T-cell (primary cell): ENCODE measurements around the gene DHPS. TPM values are rescaled to one million over a fixed set of nuclear protein-coding genes. Genes with fewer than 3 reads are reported as not detected.
A peak's percentile ranks its signal among the peaks of the same experiment; 100 is the strongest.
"Not testable (repeated sequence)": the region's sequence is repeated elsewhere in the genome, so short reads cannot be mapped to it uniquely, and the experiment has no call there.

Experiments
- ATAC-seq, 4 experiments: fragments of 200-7000 bp in 3 of 4; fragments of 150-1000 bp in 1 of 4; cut with Tn5 transposase; replicated peaks in 1 of 4; 1 replicate in 3 of 4; 2 replicates in 1 of 4; pipeline ENCODE4 v1.10.0; 2021; ENCODE audit warnings: moderate library complexity in 3 of 4, mild to moderate bottlenecking in 2 of 4, moderate number of reproducible peaks in 1 of 4
- CTCF ChIA-PET, 2 donors: fragments of 300-600 bp; sonication (Branson Sonifier 250); formaldehyde crosslinking; loops; one replicate each; lab custom pipeline; 2022; ENCODE audit warnings: antibody characterized with exemption in 2 of 2; lab: Charles Lee
- POLR2A ChIA-PET, 2 donors: fragments of 300-600 bp; sonication (Branson Sonifier 250); formaldehyde crosslinking; loops; one replicate each; lab custom pipeline; 2022; ENCODE audit warnings: antibody characterized with exemption in 2 of 2; lab: Charles Lee
- DNase-seq, 35 experiments: peaks; one replicate each; pipeline versions ENCODE4 v3.0.0 to v3.0.0-alpha.2; 2013 to 2023
- H3K27ac ChIP-seq: one replicate; pipeline ENCODE4 v1.5.1; 2013; ENCODE audit warnings: low read length
- H3K27me3 ChIP-seq, 2 experiments: replicated peaks in 1 of 2; 1 replicate in 1 of 2; 2 replicates in 1 of 2; pipeline versions ENCODE4 v1.6.1 to v1.7.0; 2013; ENCODE audit warnings: low read length in 1 of 2, mixed read lengths in 1 of 2; ENCODE audit not compliant: control insufficient read depth in 2 of 2, insufficient read depth in 2 of 2; ENCODE audit errors: extremely low read depth in 1 of 2
- H3K36me3 ChIP-seq, 2 donors: 1 replicate in 1 of 2; 2 replicates in 1 of 2; pipeline versions ENCODE4 v1.6.1 to v1.7.0; 2013; ENCODE audit warnings: low read length in 1 of 2; ENCODE audit not compliant: control insufficient read depth in 2 of 2, insufficient read depth in 1 of 2; ENCODE audit errors: extremely low read depth in 1 of 2
- H3K4me1 ChIP-seq, 2 experiments: 1 replicate in 1 of 2; 2 replicates in 1 of 2; pipeline versions ENCODE4 v1.6.1 to v1.7.0; 2013; ENCODE audit warnings: low read length in 2 of 2, mixed read lengths in 1 of 2; ENCODE audit not compliant: insufficient read depth in 2 of 2, control insufficient read depth in 1 of 2; ENCODE audit errors: extremely low read depth in 1 of 2
- H3K4me3 ChIP-seq, 2 donors: 1 replicate in 1 of 2; 2 replicates in 1 of 2; pipeline versions ENCODE4 v1.5.1 to v1.7.0; 2013; ENCODE audit warnings: mild to moderate bottlenecking in 2 of 2, low read length in 1 of 2, moderate library complexity in 1 of 2; ENCODE audit not compliant: control insufficient read depth in 1 of 2; ENCODE audit errors: extremely low read depth in 1 of 2
- H3K9me3 ChIP-seq: 2 replicates; pipeline ENCODE4 v1.7.0; 2013
- H3K27ac Mint-ChIP-seq, 2 donors: one replicate each; pipeline ENCODE4 v1.8.0; 2020 to 2021; ENCODE audit warnings: mild to moderate bottlenecking in 2 of 2, mixed read lengths in 2 of 2
- H3K27me3 Mint-ChIP-seq, 2 donors: one replicate each; pipeline ENCODE4 v1.8.0; 2021 to 2022; ENCODE audit warnings: mixed read lengths in 2 of 2
- H3K36me3 Mint-ChIP-seq: one replicate; pipeline ENCODE4 v1.8.0; 2021; ENCODE audit warnings: mixed read lengths
- H3K4me1 Mint-ChIP-seq, 3 donors: one replicate each; pipeline ENCODE4 v1.8.0; 2020 to 2022; ENCODE audit warnings: mixed read lengths in 3 of 3, mild to moderate bottlenecking in 1 of 3
- H3K4me3 Mint-ChIP-seq, 3 donors: one replicate each; pipeline ENCODE4 v1.8.0; 2020 to 2022; ENCODE audit warnings: mild to moderate bottlenecking in 3 of 3, mixed read lengths in 3 of 3, moderate library complexity in 3 of 3
- H3K9me3 Mint-ChIP-seq, 3 donors: one replicate each; pipeline ENCODE4 v1.8.0; 2020 to 2022; ENCODE audit warnings: mixed read lengths in 3 of 3
- WGBS: methylation state at CpG from one replicate; pipeline ENCODE4 v1.1.5; 2013; ENCODE audit warnings: missing lambda C conversion rate; ENCODE audit not compliant: insufficient coverage; 5-methylcytosine and 5-hydroxymethylcytosine counted together
- total RNA-seq, 35 experiments: library from RNA in 6 of 35; stranded (reverse) in 6 of 35; fragments of 120-200 nt in 1 of 35; gene quantifications; one replicate each; pipeline versions ENCODE4 v1.2.1 to v1.2.4 and lab custom pipeline; 2013 to 2026

DHPS gene
- total RNA-seq, 5 donors from 2014 or later (not counting 1 experiment from before 2014, with no cell fraction given) = 141 to 195 (median 177) TPM

DNA sequence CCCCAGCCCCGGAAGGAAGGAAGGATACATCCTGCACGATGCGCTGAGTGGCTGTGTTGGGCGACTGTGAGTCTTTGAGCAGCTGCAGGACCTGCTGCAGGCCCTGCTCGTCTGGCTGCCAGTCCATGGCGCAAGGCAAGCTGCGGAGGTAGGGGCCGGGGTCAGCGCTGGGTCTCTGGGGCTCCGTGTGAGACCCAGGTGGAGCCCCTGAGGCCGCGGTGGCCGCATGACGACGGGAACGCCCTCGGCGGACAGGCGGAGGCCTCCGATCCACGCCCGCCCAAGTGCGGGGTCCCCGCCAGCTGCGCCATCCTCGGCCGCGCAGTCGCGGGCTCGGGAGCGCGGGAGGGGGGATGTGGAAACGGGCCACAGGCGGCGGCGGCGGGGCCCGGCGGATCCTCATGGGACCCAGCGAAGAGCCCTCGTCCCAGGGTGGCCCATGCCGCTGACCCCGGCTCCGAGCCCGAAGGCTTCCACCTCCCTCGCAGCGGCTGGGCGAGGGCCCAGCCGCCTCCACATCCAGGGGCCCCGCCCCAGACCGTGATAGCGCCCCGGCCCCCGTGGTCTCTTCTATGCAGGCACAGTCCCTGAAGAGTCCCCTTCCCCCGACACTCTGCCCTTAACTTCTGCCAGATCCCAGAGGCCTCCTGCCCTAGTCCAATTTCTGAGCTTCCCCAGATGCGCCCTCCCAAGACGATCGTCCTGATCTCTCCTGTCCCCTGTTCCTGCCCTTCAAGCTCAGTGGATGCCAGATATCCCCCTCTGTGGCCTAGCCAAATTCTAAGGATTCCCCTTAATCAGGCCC, 39.4 kb upstream of the DHPS start:
- H3K9me3 ChIP-seq = no peaks in the 10 kb centered on the region
- CTCF ChIA-PET = interaction anchor here (0.5 to 0.9 kb wide), 2 partner anchors 12 kb away, joined by 4 to 8 read pairs; no protein-coding TSS in a partner anchor
- peaks cover 12 to 38% of the 10 kb centered on the region in 2 experiments for H3K4me1 ChIP-seq
- H3K36me3 ChIP-seq = peaks cover 3 to 17% of the 10 kb centered on the region in 2 donors
- DNase-seq = peak in 2 of 35 experiments; percentile 14 to 31
- Mint-ChIP-seq H3K9me3 (no peaks in the 10 kb centered on the region), H3K36me3 (peaks cover 4% of the 10 kb centered on the region), H3K4me1 (peaks cover 31 to 42% (median 37%) of the 10 kb centered on the region in 3 donors), H3K27ac (peak overlapping the region; percentile 84 to 91), H3K27me3 (no peaks in the 10 kb centered on the region), H3K4me3 (peak overlapping the region; percentile 81 to 95 (median 90))
- peak overlapping the region; percentile 34 for H3K27ac ChIP-seq
- ATAC-seq = peak in 1 of 4 experiments; percentile 14
- 12% methylated on average over 59 of the region's 59 CpGs for WGBS
- no peaks in the 10 kb centered on the region for H3K27me3 ChIP-seq
- peak overlapping the region; percentile 53 to 88 for H3K4me3 ChIP-seq
- POLR2A ChIA-PET = interaction anchor here (0.5 to 0.8 kb wide), 5 partner anchors 13 to 53 kb away, joined by 3 to 7 read pairs (median 3); no protein-coding TSS in a partner anchor

DNA sequence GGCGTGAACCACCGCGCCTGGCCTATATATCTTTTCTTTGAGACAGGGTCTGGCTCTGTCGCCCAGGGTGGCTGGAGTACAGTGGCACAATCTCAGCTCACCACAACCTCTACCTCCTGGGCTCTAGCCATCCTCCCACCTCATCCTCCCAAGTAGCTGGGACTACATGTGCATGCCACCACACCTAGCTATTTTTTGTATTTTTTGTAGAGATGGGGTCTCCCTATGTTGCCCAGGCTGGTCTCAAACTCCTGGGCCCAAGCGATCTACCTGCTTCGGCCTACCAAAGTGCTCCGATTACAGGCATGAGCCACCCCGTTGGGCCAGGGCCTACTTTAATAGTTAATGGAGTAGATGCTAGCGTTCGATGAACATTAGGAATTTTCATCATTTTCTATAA, 38.6 kb upstream of the DHPS start:
- Histone ChIP-seq H3K4me1 (peaks cover 12 to 38% of the 10 kb centered on the region in 2 experiments), H3K9me3 (no peaks in the 10 kb centered on the region), H3K36me3 (peaks cover 8 to 25% of the 10 kb centered on the region in 2 donors), H3K4me3 (peak overlapping the region; percentile 11 to 53), H3K27me3 (no peaks in the 10 kb centered on the region), H3K27ac (no peak overlapping the region)
- ATAC-seq (no peak), DNase-seq (no peak)
- Mint-ChIP-seq H3K4me3 (peak overlapping the region; percentile 69 to 95 (median 83)), H3K4me1 (peaks cover 31 to 42% (median 37%) of the 10 kb centered on the region in 3 donors), H3K27ac (peak overlapping the region; percentile 82 to 91), H3K27me3 (no peaks in the 10 kb centered on the region), H3K36me3 (peaks cover 4% of the 10 kb centered on the region), H3K9me3 (no peaks in the 10 kb centered on the region)
- 93% methylated on average over 6 of the region's 10 CpGs for WGBS
- ChIA-PET CTCF (no interaction called here), POLR2A (no interaction called here)

DNA sequence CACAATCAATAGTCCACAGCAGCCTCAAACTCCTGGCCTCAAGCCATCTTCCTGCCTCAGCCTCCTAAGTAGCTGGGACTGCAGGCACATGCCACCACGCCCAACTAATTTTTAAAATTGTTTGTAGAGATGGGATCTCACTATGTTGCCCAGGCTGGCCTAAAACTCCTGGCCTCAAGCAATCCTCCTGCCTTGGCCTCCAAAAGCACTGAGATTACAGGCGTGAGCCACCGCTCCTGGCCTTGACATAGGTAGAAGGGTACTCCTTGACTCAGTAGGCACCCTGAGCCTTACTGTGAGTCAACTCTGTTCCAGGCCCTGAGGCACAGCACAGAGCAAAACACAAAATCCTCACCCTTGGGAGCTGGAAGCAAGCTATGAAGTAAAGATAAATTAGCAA, 34.2 kb upstream of the DHPS start:
- no peaks in the 10 kb centered on the region for H3K9me3 Mint-ChIP-seq
- no peak for DNase-seq
- ChIA-PET CTCF (no interaction called here), POLR2A (interaction anchor here in 1 of 2 donors (0.6 kb wide), 1 partner anchor 13 kb away, joined by 3 read pairs; no protein-coding TSS in a partner anchor)
- H3K4me3 Mint-ChIP-seq = no peak overlapping the region
- no peaks in the 10 kb centered on the region for H3K27me3 ChIP-seq
- peaks cover 13% of the 10 kb centered on the region for H3K36me3 Mint-ChIP-seq
- no peaks in the 10 kb centered on the region for H3K9me3 ChIP-seq
- H3K27ac Mint-ChIP-seq = no peak overlapping the region
- H3K4me3 ChIP-seq = no peak overlapping the region
- ATAC-seq = no peak
- no CpG with 5 or more reads among the region's 3 CpGs for WGBS
- peaks cover 2 to 9% of the 10 kb centered on the region in 2 experiments for H3K4me1 ChIP-seq
- peaks cover 17 to 59% of the 10 kb centered on the region in 2 donors for H3K36me3 ChIP-seq
- peaks cover 7 to 15% (median 8%) of the 10 kb centered on the region in 3 donors for H3K4me1 Mint-ChIP-seq
- no peak overlapping the region for H3K27ac ChIP-seq
- H3K27me3 Mint-ChIP-seq = no peaks in the 10 kb centered on the region

DNA sequence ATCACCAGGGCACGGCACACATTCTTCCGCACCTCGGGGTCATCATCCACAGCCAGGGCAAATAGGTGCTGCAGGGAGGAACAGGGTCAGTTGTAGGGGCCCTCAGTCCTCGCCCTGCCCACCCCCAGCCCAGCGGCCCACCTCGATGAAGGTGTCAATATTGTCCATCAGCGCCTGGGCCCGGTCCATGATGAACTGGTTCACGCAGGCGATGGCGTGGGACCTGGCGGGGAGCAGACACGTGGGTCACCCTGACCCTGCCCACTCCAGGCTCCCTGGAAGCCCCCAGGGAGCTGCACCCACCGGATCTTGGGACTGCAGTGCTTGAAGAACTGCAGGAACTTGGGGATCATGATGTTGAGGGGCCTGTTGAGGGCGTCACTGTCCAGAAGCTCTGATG, 33.4 kb upstream of the DHPS start:
- Histone ChIP-seq H3K27ac (no peak overlapping the region), H3K27me3 (no peaks in the 10 kb centered on the region), H3K9me3 (no peaks in the 10 kb centered on the region), H3K36me3 (peaks cover 19 to 67% of the 10 kb centered on the region in 2 donors), H3K4me3 (no peak overlapping the region), H3K4me1 (peaks cover 0 to under 1% of the 10 kb centered on the region in 2 experiments)
- H3K27me3 Mint-ChIP-seq = no peaks in the 10 kb centered on the region
- WGBS = 96% methylated on average over 15 of the region's 15 CpGs
- H3K9me3 Mint-ChIP-seq = no peaks in the 10 kb centered on the region
- no peak overlapping the region for H3K27ac Mint-ChIP-seq
- no peak for DNase-seq
- CTCF ChIA-PET = interaction anchor here in 1 of 2 donors (0.5 kb wide), 1 partner anchor 33 kb away, joined by 4 read pairs; no protein-coding TSS in a partner anchor
- POLR2A ChIA-PET = no interaction called here
- H3K36me3 Mint-ChIP-seq = peaks cover 18% of the 10 kb centered on the region
- H3K4me1 Mint-ChIP-seq = peaks cover 0 to 9% (median 2%) of the 10 kb centered on the region in 3 donors
- ATAC-seq = no peak
- H3K4me3 Mint-ChIP-seq = no peak overlapping the region

DNA sequence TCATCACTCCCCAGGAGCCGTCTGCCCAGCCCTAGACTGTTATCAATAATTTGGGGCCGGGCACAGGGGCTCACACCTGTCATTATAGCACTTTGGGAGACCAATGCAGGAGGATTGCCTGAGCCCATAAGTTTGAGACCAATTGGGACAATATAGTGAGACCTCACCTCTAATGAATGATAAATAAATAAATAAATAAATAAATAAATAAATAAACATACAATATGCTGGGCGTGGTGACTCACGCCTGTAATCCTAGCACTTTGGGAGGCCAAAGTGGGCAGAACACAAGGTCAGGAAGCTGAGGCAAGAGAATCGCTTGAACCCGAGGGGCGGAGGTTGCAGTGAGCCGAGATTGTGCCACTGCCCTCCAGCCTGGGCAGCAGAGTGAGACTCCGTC, 31.6 kb upstream of the DHPS start:
- POLR2A ChIA-PET = interaction anchor here in 1 of 2 donors (0.6 kb wide), 1 partner anchor 52 kb away, joined by 3 read pairs; no protein-coding TSS in a partner anchor
- H3K27me3 Mint-ChIP-seq, H3K9me3 ChIP-seq, H3K27me3 ChIP-seq, H3K4me3 Mint-ChIP-seq, H3K27ac ChIP-seq, H3K4me3 ChIP-seq, CTCF ChIA-PET, H3K4me1 ChIP-seq, H3K9me3 Mint-ChIP-seq, H3K27ac Mint-ChIP-seq, DNase-seq, ATAC-seq, H3K4me1 Mint-ChIP-seq: not testable (repeated sequence)
- H3K36me3 ChIP-seq = peaks cover 22 to 69% of the 10 kb centered on the region in 2 donors
- H3K36me3 Mint-ChIP-seq = peaks cover 18% of the 10 kb centered on the region
- WGBS = 92% methylated on average over 2 of the region's 9 CpGs

DNA sequence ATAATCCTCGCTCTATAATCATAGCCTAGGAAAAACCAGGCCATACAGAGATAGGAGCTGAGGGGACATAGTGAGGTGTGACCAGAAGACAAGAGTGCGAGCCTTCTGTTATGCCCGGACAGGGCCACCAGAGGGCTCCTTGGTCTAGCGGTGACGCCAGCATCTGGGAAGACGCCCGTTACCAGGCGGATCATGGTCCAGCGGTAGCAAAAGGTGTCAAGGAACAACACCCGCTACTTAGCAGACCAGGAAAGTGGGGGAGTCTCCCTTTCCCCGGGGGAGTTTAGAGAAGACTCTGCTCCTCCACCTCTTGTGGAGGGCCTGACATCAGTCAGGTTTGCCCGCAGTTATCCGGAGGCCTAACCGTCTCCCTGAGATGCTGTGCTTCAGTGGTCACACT, 30.4 kb upstream of the DHPS start:
- H3K27me3 Mint-ChIP-seq, H3K4me1 ChIP-seq, H3K27me3 ChIP-seq, H3K9me3 Mint-ChIP-seq, H3K9me3 ChIP-seq, H3K27ac ChIP-seq, ATAC-seq, H3K27ac Mint-ChIP-seq, H3K4me1 Mint-ChIP-seq, H3K4me3 Mint-ChIP-seq, H3K4me3 ChIP-seq: not testable (repeated sequence)
- ChIA-PET CTCF (interaction anchor here in 1 of 2 donors (0.8 kb wide), 1 partner anchor 15 kb away, joined by 3 read pairs; the partner anchor contains the start of gene FBXW9), POLR2A (interaction anchor here in 1 of 2 donors (0.7 kb wide), 1 partner anchor 333 kb away, joined by 3 read pairs; no protein-coding TSS in a partner anchor)
- DNase-seq = peak in 1 of 35 experiments; percentile 24
- no CpG with 5 or more reads among the region's 14 CpGs for WGBS
- peaks cover 22 to 72% of the 10 kb centered on the region in 2 donors for H3K36me3 ChIP-seq
- peaks cover 18% of the 10 kb centered on the region for H3K36me3 Mint-ChIP-seq
